A549 (cell line): ENCODE results near the gene TACC2.

Experiments used
- CHD2 ChIP-seq: fragments of 150-350 bp; IDR thresholded peaks from 2 replicates; pipeline ENCODE4 v1.6.1; 2014; ENCODE audit warnings: low read length; ENCODE audit not compliant: partially characterized antibody
- GATA3 ChIP-seq: IDR thresholded peaks from 2 replicates; pipeline ENCODE4 v1.6.1; 2012; ENCODE audit warnings: borderline replicate concordance
- HOXA7 ChIP-seq: fragments of 250-450 bp; sonication (Bioruptor Pico); IDR thresholded peaks from 2 replicates; pipeline ENCODE4 v1.5.0; 2020; ENCODE audit warnings: mild to moderate bottlenecking, moderate library complexity
- MAFK ChIP-seq: fragments of 450-650 bp; IDR thresholded peaks from 2 replicates; pipeline ENCODE4 v1.6.1; 2014; ENCODE audit not compliant: partially characterized antibody
- POLR2A ChIP-seq: IDR thresholded peaks from 2 replicates; pipeline ENCODE4 v1.6.1; 2012; ENCODE audit warnings: mild to moderate bottlenecking, low read length
- RAD21 ChIP-seq, 2 experiments: fragments of >200 bp in 1 of 2; sonication (Bioruptor Twin) in 1 of 2; formaldehyde crosslinking in 1 of 2; IDR thresholded peaks in 1 of 2; conservative IDR thresholded peaks in 1 of 2; 2 replicates in 1 of 2; 3 replicates in 1 of 2; pipeline ENCODE4 v1.6.1; 2012 to 2018; ENCODE audit warnings: inconsistent platforms in 1 of 2
- TF ChIP-seq, protein P1 (sequence below): fragments of >200 bp; sonication (Bioruptor Twin); formaldehyde crosslinking; IDR thresholded peaks from 3 replicates; pipeline ENCODE4 v1.5.1; 2016

DNA sequence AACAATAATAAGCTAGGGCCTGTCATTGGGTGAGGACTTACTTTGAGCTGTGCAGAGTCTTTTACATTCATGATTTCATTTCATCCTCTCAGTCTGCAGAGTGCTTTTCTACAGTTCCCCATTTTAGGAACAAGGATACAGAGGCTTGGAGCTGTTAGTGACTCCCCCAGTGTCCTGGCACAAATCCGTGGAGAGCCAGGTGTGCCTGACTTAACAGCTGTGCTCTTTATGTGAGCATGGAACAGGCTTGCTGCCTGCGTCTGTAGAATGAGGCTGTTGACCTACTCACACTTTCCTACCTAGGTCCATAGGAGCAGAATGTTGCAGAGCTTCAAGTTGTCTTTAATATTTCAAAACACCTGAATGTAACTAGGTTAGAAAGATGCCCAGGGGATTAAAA is 231.8 kb downstream of the TACC2 start:
- TF ChIP-seq, protein P1, sequence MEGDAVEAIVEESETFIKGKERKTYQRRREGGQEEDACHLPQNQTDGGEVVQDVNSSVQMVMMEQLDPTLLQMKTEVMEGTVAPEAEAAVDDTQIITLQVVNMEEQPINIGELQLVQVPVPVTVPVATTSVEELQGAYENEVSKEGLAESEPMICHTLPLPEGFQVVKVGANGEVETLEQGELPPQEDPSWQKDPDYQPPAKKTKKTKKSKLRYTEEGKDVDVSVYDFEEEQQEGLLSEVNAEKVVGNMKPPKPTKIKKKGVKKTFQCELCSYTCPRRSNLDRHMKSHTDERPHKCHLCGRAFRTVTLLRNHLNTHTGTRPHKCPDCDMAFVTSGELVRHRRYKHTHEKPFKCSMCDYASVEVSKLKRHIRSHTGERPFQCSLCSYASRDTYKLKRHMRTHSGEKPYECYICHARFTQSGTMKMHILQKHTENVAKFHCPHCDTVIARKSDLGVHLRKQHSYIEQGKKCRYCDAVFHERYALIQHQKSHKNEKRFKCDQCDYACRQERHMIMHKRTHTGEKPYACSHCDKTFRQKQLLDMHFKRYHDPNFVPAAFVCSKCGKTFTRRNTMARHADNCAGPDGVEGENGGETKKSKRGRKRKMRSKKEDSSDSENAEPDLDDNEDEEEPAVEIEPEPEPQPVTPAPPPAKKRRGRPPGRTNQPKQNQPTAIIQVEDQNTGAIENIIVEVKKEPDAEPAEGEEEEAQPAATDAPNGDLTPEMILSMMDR = no peak
- TF ChIP-seq GATA3 (no peak), CHD2 (no peak), MAFK (no peak), POLR2A (no peak), RAD21 (conservative IDR thresholded peaks at IDR 0.05 in 1 of 2, IDR thresholded peaks at IDR 0.05 in 1 of 2) (no peak), HOXA7 (CRISPR knock-in tag) (no peak)
